Measurements from ENCODE around the gene PRRG1. TPM values are rescaled to one million over a fixed set of nuclear protein-coding genes. Genes with fewer than 3 reads are reported as not detected.

The PRRG1 gene
- total RNA-seq, 1 experiment from 2014 or later = 10.5 TPM

DNA sequence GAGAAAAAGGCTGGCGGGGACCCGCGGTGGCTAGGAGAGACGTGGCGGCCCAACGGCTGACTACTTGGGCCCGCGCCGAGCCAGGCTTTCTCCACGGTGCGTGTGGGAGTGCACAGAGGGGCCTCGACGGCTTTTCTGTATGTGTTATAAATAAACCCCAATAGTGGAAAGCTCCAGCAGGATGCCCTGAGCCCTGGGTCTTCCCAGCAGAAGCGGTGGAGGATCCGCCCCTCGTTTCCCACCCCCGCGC lies 268 bp upstream of the PRRG1 start:
- Mint-ChIP-seq H3K4me1 (ENCODE audit: insufficient read depth, unreplicated experiment) (peaks cover 22% of the 10 kb centered on the region), H3K36me3 (ENCODE audit: insufficient read depth, unreplicated experiment) (peaks cover 7% of the 10 kb centered on the region), H3K9me3 (ENCODE audit: unreplicated experiment) (no peaks in the 10 kb centered on the region), H3K27me3 (ENCODE audit: insufficient read depth, unreplicated experiment) (peaks cover 56% of the 10 kb centered on the region), H3K27ac (ENCODE audit: low read depth, unreplicated experiment) (peak overlapping the region; percentile 89), H3K4me3 (ENCODE audit: unreplicated experiment) (peak overlapping the region; percentile 89)
- CTCF ChIA-PET = interaction anchor here (0.6 kb wide), 3 partner anchors 59 to 1577 kb away, joined by 3 read pairs; no protein-coding TSS in a partner anchor
- TF ChIP-seq, protein P1, sequence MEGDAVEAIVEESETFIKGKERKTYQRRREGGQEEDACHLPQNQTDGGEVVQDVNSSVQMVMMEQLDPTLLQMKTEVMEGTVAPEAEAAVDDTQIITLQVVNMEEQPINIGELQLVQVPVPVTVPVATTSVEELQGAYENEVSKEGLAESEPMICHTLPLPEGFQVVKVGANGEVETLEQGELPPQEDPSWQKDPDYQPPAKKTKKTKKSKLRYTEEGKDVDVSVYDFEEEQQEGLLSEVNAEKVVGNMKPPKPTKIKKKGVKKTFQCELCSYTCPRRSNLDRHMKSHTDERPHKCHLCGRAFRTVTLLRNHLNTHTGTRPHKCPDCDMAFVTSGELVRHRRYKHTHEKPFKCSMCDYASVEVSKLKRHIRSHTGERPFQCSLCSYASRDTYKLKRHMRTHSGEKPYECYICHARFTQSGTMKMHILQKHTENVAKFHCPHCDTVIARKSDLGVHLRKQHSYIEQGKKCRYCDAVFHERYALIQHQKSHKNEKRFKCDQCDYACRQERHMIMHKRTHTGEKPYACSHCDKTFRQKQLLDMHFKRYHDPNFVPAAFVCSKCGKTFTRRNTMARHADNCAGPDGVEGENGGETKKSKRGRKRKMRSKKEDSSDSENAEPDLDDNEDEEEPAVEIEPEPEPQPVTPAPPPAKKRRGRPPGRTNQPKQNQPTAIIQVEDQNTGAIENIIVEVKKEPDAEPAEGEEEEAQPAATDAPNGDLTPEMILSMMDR (IDR thresholded peaks at IDR 0.05; ENCODE audit: unreplicated experiment) = no peak
- POLR2A ChIA-PET = interaction anchor here (0.7 to 3.2 kb wide), 8 partner anchors 9 to 120 kb away, joined by 3 to 20 read pairs (median 4); no protein-coding TSS in a partner anchor
- no peak for DNase-seq (ENCODE audit: unreplicated experiment)
- BruUV-seq (replicated peaks) = no TSS peak
- intact Hi-C loops (cut with micrococcal nuclease) = loop anchor here (10.0 kb wide), 1 partner anchor 136 kb away; no protein-coding TSS in a partner anchor

DNA sequence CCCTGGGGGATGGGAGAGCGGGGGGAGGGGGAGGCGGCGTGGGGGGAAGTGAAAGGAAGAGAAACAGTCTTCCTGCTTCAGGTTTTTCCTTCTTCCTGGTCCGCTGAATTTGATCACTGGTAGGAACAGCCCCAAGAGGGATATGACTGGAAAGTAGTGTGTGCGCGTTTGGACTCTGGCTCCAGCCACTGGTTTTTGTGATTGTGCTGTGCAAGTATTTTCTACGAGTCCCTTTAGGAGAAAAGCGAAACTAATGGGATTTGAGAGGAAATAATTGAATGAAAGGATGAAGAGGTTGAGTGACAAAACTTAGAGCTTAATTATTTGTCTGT lies 836 bp downstream of the PRRG1 start:
- CTCF ChIA-PET = interaction anchor here (0.7 kb wide), 1 partner anchor 848 kb away, joined by 3 read pairs; no protein-coding TSS in a partner anchor
- BruUV-seq (replicated peaks) = no TSS peak

DNA sequence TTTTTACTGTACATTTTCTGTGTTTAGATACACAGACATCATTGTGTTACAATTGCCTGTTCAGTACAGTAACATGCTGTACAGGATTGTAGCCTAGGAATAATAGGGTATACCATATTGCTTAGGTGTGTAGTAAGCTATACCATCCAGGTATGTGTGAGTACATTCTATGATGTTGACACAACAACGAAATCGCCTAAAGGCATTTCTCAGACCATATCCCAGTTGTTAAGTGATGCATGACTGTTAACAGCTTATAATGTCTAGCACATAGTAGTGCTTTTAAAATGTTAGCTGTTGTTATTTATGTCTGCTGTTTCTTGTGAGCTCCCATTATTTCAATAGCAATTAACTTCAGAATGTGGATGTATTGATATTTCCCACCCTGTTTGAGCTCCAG lies 4.5 kb downstream of the PRRG1 start:
- BruUV-seq (replicated peaks) = no TSS peak
- no peak overlapping the region for H3K27ac Mint-ChIP-seq (ENCODE audit: low read depth, unreplicated experiment)
- peaks cover 46% of the 10 kb centered on the region for H3K27me3 Mint-ChIP-seq (ENCODE audit: insufficient read depth, unreplicated experiment)
- peaks cover 7% of the 10 kb centered on the region for H3K36me3 Mint-ChIP-seq (ENCODE audit: insufficient read depth, unreplicated experiment)
- intact Hi-C loops (cut with micrococcal nuclease) = loop anchor here (10.0 kb wide), 1 partner anchor 101 kb away; no protein-coding TSS in a partner anchor
- no peak overlapping the region for H3K4me3 Mint-ChIP-seq (ENCODE audit: unreplicated experiment)
- peak; percentile 15 for DNase-seq (ENCODE audit: unreplicated experiment)
- H3K4me1 Mint-ChIP-seq (ENCODE audit: insufficient read depth, unreplicated experiment) = peaks cover 28% of the 10 kb centered on the region
- ChIA-PET POLR2A (interaction anchor here (1.0 kb wide), 2 partner anchors 28 to 63 kb away, joined by 3 read pairs; no protein-coding TSS in a partner anchor), CTCF (no interaction called here)
- TF ChIP-seq, protein P1 (IDR thresholded peaks at IDR 0.05; ENCODE audit: unreplicated experiment) = no peak
- peaks cover 5% of the 10 kb centered on the region for H3K9me3 Mint-ChIP-seq (ENCODE audit: unreplicated experiment)

More for the DNA sequence above, 836 bp downstream of the PRRG1 start:
- peak overlapping the region; percentile 89 for H3K27ac Mint-ChIP-seq (ENCODE audit: low read depth, unreplicated experiment)
- peak; percentile 17 for DNase-seq (ENCODE audit: unreplicated experiment)
- no peaks in the 10 kb centered on the region for H3K9me3 Mint-ChIP-seq (ENCODE audit: unreplicated experiment)
- H3K27me3 Mint-ChIP-seq (ENCODE audit: insufficient read depth, unreplicated experiment) = peaks cover 53% of the 10 kb centered on the region
- H3K36me3 Mint-ChIP-seq (ENCODE audit: insufficient read depth, unreplicated experiment) = peaks cover 7% of the 10 kb centered on the region
- POLR2A ChIA-PET = interaction anchor here (0.6 to 3.2 kb wide), 6 partner anchors 9 to 103 kb away, joined by 3 to 20 read pairs (median 6); no protein-coding TSS in a partner anchor
- peak overlapping the region; percentile 89 for H3K4me3 Mint-ChIP-seq (ENCODE audit: unreplicated experiment)
- TF ChIP-seq, protein P1 (IDR thresholded peaks at IDR 0.05; ENCODE audit: unreplicated experiment) = no peak
- peaks cover 23% of the 10 kb centered on the region for H3K4me1 Mint-ChIP-seq (ENCODE audit: insufficient read depth, unreplicated experiment)
- intact Hi-C loops (cut with micrococcal nuclease) = loop anchor here (10.0 kb wide), 1 partner anchor 105 kb away; no protein-coding TSS in a partner anchor

DNA sequence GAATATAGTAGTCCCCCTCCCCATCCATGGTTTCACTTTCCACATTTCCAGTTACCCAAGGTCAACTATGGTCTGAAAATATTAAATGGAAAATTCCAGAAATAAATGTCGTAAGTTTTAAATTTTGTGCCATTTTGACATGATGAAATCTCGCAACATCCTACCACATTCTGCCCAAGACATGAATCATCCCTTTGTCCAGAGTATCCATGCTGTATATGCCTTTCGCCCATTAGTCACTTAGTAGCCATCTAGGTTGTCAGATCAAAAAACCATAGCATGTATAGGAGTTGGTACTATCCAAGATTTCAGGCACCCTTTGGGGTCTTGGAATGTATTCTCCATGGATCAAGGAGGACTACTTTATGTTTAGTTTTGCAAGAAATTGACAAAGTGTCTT lies 8.3 kb downstream of the PRRG1 start:
- H3K9me3 Mint-ChIP-seq (ENCODE audit: unreplicated experiment) = peaks cover 5% of the 10 kb centered on the region
- BruUV-seq (replicated peaks) = no TSS peak
- H3K27me3 Mint-ChIP-seq (ENCODE audit: insufficient read depth, unreplicated experiment) = peaks cover 57% of the 10 kb centered on the region
- intact Hi-C loops (cut with micrococcal nuclease) = loop anchor here (10.0 kb wide), 1 partner anchor 97 kb away; no protein-coding TSS in a partner anchor
- peaks cover 3% of the 10 kb centered on the region for H3K36me3 Mint-ChIP-seq (ENCODE audit: insufficient read depth, unreplicated experiment)
- TF ChIP-seq, protein P1 (IDR thresholded peaks at IDR 0.05; ENCODE audit: unreplicated experiment) = no peak
- CTCF ChIA-PET = no interaction called here
- H3K27ac Mint-ChIP-seq (ENCODE audit: low read depth, unreplicated experiment) = no peak overlapping the region
- no peak overlapping the region for H3K4me3 Mint-ChIP-seq (ENCODE audit: unreplicated experiment)
- POLR2A ChIA-PET = interaction anchor here (0.6 to 1.9 kb wide), 3 partner anchors 19 to 1396 kb away, joined by 3 to 6 read pairs (median 3); no protein-coding TSS in a partner anchor
- peaks cover 26% of the 10 kb centered on the region for H3K4me1 Mint-ChIP-seq (ENCODE audit: insufficient read depth, unreplicated experiment)
- DNase-seq (ENCODE audit: unreplicated experiment) = peak; percentile 32

Data from MCF 10A (cell line).